Endothelial cell of umbilical vein (primary cell): ENCODE results near the gene ARID1B. TPM values are rescaled to one million over a fixed set of nuclear protein-coding genes. Genes with fewer than 3 reads are reported as not detected.

Source experiments
- BruUV-seq: library from RNA; stranded (reverse); fragments of 400-500 nt; replicated peaks from 2 replicates; lab custom pipeline; 2021; lab: Mats Ljungman, UMichigan
- CTCF ChIA-PET: fragments of 300-600, 350-600 bp; sonication (Branson Sonifier 250); formaldehyde crosslinking; loops from one replicate; lab custom pipeline; 2021; ENCODE audit warnings: antibody characterized with exemption, inconsistent platforms; lab: Charles Lee
- POLR2A ChIA-PET: fragments of 300-600, 350-600 bp; sonication (Branson Sonifier 250); formaldehyde crosslinking; loops from one replicate; lab custom pipeline; 2021; ENCODE audit warnings: antibody characterized with exemption, inconsistent platforms; lab: Charles Lee
- DNase-seq: peaks from one replicate; pipeline ENCODE4 v3.0.0-alpha.2; 2011; ENCODE audit warnings: low read depth, low spot score
- FAIRE-seq: peaks from 2 replicates; lab custom pipeline; 2011; peaks lifted over from hg19 to GRCh38; lab: Jason Lieb, UNC
- H2AFZ ChIP-seq: 2 replicates; pipeline ENCODE4 v1.6.0; 2012; ENCODE audit warnings: low read depth, low read length, control low read depth, inconsistent platforms
- H3K27ac ChIP-seq: 2 replicates; pipeline ENCODE4 v1.5.1; 2011; ENCODE audit warnings: low read depth, mild to moderate bottlenecking, control low read depth, low read length, moderate library complexity; ENCODE audit not compliant: insufficient read depth
- H3K27me3 ChIP-seq, 2 experiments: 2 replicates each; pipeline versions ENCODE4 v1.6.0 to v1.6.1; 2011; ENCODE audit warnings: low read length in 2 of 2, mixed read lengths in 1 of 2; ENCODE audit not compliant: control insufficient read depth in 2 of 2, insufficient read depth in 2 of 2
- H3K36me3 ChIP-seq, 2 experiments: 2 replicates in 1 of 2; 3 replicates in 1 of 2; pipeline ENCODE4 v1.5.1; 2011; ENCODE audit warnings: low read length in 2 of 2, mild to moderate bottlenecking in 1 of 2, moderate library complexity in 1 of 2; ENCODE audit not compliant: control insufficient read depth in 2 of 2, insufficient read depth in 2 of 2; ENCODE audit errors: extremely low read depth in 1 of 2
- H3K4me1 ChIP-seq: 3 replicates; pipeline ENCODE4 v1.5.1; 2011; ENCODE audit warnings: mild to moderate bottlenecking, low read length; ENCODE audit not compliant: control insufficient read depth, insufficient read depth; ENCODE audit errors: extremely low read depth
- H3K4me2 ChIP-seq: 2 replicates; pipeline ENCODE4 v1.6.1; 2011; ENCODE audit warnings: low read length, control low read depth, mixed read lengths; ENCODE audit not compliant: insufficient read depth
- H3K4me3 ChIP-seq, 3 experiments: fragments of 200-600 bp in 1 of 3; sonication (generic), shearing (Covaris generic) in 1 of 3; replicated peaks in 1 of 3; 2 replicates each; pipeline ENCODE4 v1.5.1; 2011 to 2016; ENCODE audit warnings: control low read depth in 3 of 3, low read length in 3 of 3, mild to moderate bottlenecking in 2 of 3, inconsistent platforms in 1 of 3, low read depth in 1 of 3, moderate library complexity in 1 of 3; ENCODE audit not compliant: insufficient read depth in 1 of 3
- H3K79me2 ChIP-seq: 2 replicates; pipeline ENCODE4 v1.6.0; 2012; ENCODE audit warnings: low read length, inconsistent platforms; ENCODE audit not compliant: control insufficient read depth, insufficient read depth
- H3K9ac ChIP-seq: replicated peaks from 2 replicates; pipeline ENCODE3; 2011; ENCODE audit warnings: low read length, control low read depth; ENCODE audit not compliant: insufficient read depth; ENCODE audit errors: extremely low read depth
- H3K9me1 ChIP-seq: replicated peaks from 3 replicates; pipeline ENCODE4 v1.6.0; 2011; ENCODE audit warnings: mild to moderate bottlenecking, low read length; ENCODE audit not compliant: control insufficient read depth, insufficient read depth; ENCODE audit errors: extremely low read depth
- H3K9me3 ChIP-seq: replicated peaks from 2 replicates; pipeline ENCODE4 v1.5.1; 2012; ENCODE audit warnings: low read length, inconsistent platforms; ENCODE audit not compliant: control insufficient read depth, insufficient read depth
- H4K20me1 ChIP-seq: replicated peaks from 2 replicates; pipeline ENCODE3; 2011; ENCODE audit warnings: mild to moderate bottlenecking, low read length; ENCODE audit not compliant: control insufficient read depth, insufficient read depth; ENCODE audit errors: extremely low read depth
- EZH2 ChIP-seq: IDR thresholded peaks from 2 replicates; pipeline ENCODE4 v1.6.1; 2012; ENCODE audit warnings: borderline replicate concordance, low read depth, mild to moderate bottlenecking, moderate library complexity, low read length, inconsistent platforms; ENCODE audit not compliant: severe bottlenecking
- FOS ChIP-seq: IDR thresholded peaks from 2 replicates; pipeline ENCODE4 v1.6.1; 2011; ENCODE audit warnings: mild to moderate bottlenecking, low read length, moderate library complexity, borderline replicate concordance; ENCODE audit not compliant: insufficient read depth
- GATA2 ChIP-seq: IDR thresholded peaks from 2 replicates; pipeline ENCODE4 v1.7.0; 2011; ENCODE audit warnings: low read depth, mild to moderate bottlenecking, moderate library complexity, mixed read lengths, low read length; ENCODE audit not compliant: insufficient read length, insufficient read depth
- JUN ChIP-seq: IDR thresholded peaks from 2 replicates; pipeline ENCODE4 v1.6.1; 2011; ENCODE audit warnings: borderline replicate concordance, low read depth; ENCODE audit not compliant: insufficient read length, insufficient read depth
- MYC ChIP-seq: IDR thresholded peaks from one replicate; pipeline ENCODE4 v1.6.1; 2011; ENCODE audit warnings: mild to moderate bottlenecking, low read depth, low read length
- POLR2A ChIP-seq: IDR thresholded peaks from 2 replicates; pipeline ENCODE4 v1.6.1; 2012; ENCODE audit warnings: low read depth, mild to moderate bottlenecking, control low read depth, low read length
- POLR2AphosphoS5 ChIP-seq: IDR thresholded peaks from 2 replicates; pipeline ENCODE4 v1.6.1; 2012; ENCODE audit warnings: low read depth, mild to moderate bottlenecking, control low read depth, low read length, moderate library complexity; ENCODE audit not compliant: insufficient read depth
- dilution Hi-C: fragments of 300-500 bp; cut with MboI; formaldehyde crosslinking; loops from one replicate; pipeline ENCODE4 v1.15.0; 2019; ENCODE audit warnings: low sequenced_read_pairs; ENCODE audit not compliant: extremely low pct_ligation_motif_present
- intact Hi-C: fragments of 100-400 bp; cut with micrococcal nuclease; formaldehyde crosslinking; loops from one replicate; pipeline ENCODE4 v1.10.0; 2022
- polyA plus RNA-seq, 4 experiments: library from polyadenylated mRNA; depleted of rRNA in 3 of 4; stranded (reverse) in 3 of 4; unstranded in 1 of 4; fragments of >200 nt; gene quantifications; 2 replicates each; pipeline versions ENCODE4 v1.2.1 to v1.2.3, GENCODE V29; 2011 to 2012; ENCODE audit warnings: missing spikeins in 1 of 4
- total RNA-seq: library from RNA; stranded (reverse); gene quantifications from 2 replicates; pipeline ENCODE4 v1.2.3, GENCODE V29; 2021
- TF ChIP-seq, protein P1 (sequence below): IDR thresholded peaks from 2 replicates; pipeline ENCODE4 v1.6.1; 2011; ENCODE audit not compliant: insufficient read depth, insufficient read length
- TF ChIP-seq, protein P2 (sequence below), 2 donors: IDR thresholded peaks; 1 replicate in 1 of 2; 2 replicates in 1 of 2; pipeline ENCODE4 v1.5.1; 2011; ENCODE audit warnings: low read length in 2 of 2, mild to moderate bottlenecking in 2 of 2, moderate library complexity in 2 of 2, control low read depth in 1 of 2, inconsistent platforms in 1 of 2, low read depth in 1 of 2; ENCODE audit not compliant: insufficient read depth in 1 of 2; ENCODE audit errors: extremely low read depth in 1 of 2

The ARID1B gene
- total and polyA plus RNA-seq, 2 donors (not counting 3 experiments of a cell fraction or from before 2014, with no cell fraction given) = 21.8 to 89.5 TPM

- FAIRE-seq (no peak), DNase-seq (no peak)
- POLR2A ChIA-PET = no interaction called here
- CTCF ChIA-PET = interaction anchor here (1.0 kb wide), 1 partner anchor 34 kb away, joined by 3 read pairs; no protein-coding TSS in a partner anchor
- dilution Hi-C loops (no loop called here), intact Hi-C loops (no loop called here)
- no peaks in the 10 kb centered on the region for H3K9me3 ChIP-seq
- H2AFZ ChIP-seq = no peak overlapping the region
- no peak overlapping the region for H3K27ac ChIP-seq
- no peak overlapping the region for H3K4me2 ChIP-seq
- no peaks in the 10 kb centered on the region for H3K9me1 ChIP-seq
- H3K9ac ChIP-seq = no peak overlapping the region
- no peaks in the 10 kb centered on the region for H3K36me3 ChIP-seq
- H3K79me2 ChIP-seq = peaks cover 80% of the 10 kb centered on the region
- BruUV-seq = no TSS peak
- no peak for TF ChIP-seq JUN
- TF ChIP-seq EZH2 = no peak
- no peak for TF ChIP-seq FOS
- TF ChIP-seq POLR2A = no peak
- TF ChIP-seq GATA2 = no peak
- TF ChIP-seq, protein P1, sequence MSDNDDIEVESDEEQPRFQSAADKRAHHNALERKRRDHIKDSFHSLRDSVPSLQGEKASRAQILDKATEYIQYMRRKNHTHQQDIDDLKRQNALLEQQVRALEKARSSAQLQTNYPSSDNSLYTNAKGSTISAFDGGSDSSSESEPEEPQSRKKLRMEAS = no peak
- TF ChIP-seq MYC = no peak
- no peak for TF ChIP-seq POLR2AphosphoS5
- TF ChIP-seq, protein P2, sequence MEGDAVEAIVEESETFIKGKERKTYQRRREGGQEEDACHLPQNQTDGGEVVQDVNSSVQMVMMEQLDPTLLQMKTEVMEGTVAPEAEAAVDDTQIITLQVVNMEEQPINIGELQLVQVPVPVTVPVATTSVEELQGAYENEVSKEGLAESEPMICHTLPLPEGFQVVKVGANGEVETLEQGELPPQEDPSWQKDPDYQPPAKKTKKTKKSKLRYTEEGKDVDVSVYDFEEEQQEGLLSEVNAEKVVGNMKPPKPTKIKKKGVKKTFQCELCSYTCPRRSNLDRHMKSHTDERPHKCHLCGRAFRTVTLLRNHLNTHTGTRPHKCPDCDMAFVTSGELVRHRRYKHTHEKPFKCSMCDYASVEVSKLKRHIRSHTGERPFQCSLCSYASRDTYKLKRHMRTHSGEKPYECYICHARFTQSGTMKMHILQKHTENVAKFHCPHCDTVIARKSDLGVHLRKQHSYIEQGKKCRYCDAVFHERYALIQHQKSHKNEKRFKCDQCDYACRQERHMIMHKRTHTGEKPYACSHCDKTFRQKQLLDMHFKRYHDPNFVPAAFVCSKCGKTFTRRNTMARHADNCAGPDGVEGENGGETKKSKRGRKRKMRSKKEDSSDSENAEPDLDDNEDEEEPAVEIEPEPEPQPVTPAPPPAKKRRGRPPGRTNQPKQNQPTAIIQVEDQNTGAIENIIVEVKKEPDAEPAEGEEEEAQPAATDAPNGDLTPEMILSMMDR (IDR thresholded peaks at IDR 0.05; ENCODE audit: extremely low read depth in 1 of 2, insufficient read depth in 1 of 2, low read depth in 1 of 2, low read length in 2 of 2) = no peak
- H3K4me1 ChIP-seq = no peaks in the 10 kb centered on the region
- H3K27me3 ChIP-seq = no peaks in the 10 kb centered on the region
- no peaks in the 10 kb centered on the region for H4K20me1 ChIP-seq
- no peak overlapping the region for H3K4me3 ChIP-seq
Measured at GRCh38 chr6:156826290-156826955, 49.2 kb downstream of the ARID1B start.
